ENCODE measurements around the gene TTC34.
"Not testable (repeated sequence)": the region's sequence is repeated elsewhere in the genome, so short reads cannot be mapped to it uniquely, and the experiment has no call there.

Gene TTC34

DNA sequence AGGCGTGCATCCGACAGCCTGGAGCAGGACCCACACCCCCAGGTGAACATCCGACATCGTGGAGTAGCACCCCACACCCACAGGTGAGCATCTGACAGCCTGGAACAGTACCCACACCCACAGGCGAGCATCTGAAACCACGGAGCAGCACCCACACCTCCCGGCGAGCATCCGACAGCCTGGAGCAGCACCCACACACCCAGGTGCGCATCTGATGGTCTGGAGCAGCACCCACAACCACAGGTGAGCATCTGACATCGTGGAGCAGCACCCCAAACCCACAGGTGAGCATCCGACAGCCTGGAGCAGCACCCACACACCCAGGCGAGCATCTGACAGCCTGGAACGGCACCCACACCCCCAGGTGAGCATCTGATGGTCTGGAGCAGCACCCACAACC, 46.1 kb downstream of the TTC34 start:
- DNase-seq = not testable (repeated sequence)

DNA sequence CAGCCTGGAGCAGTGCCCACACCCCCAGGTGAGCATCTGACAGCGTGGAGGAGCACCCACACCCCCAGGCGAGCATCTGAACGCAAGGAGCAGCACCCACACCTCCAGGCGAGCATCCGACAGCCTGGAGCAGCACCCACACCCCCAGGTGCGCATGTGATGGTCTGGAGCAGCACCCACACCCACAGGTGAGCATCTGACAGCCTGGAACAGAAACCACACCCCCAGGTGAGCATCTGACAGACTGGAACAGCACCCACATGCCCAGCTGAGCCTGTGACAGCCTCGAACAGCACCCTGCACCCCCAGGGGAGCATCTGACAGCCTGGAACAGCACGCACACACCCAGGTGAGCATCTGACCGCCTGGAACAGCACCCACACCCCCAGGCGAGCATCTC, 46.9 kb downstream of the TTC34 start:
- DNase-seq = not testable (repeated sequence)

DNA sequence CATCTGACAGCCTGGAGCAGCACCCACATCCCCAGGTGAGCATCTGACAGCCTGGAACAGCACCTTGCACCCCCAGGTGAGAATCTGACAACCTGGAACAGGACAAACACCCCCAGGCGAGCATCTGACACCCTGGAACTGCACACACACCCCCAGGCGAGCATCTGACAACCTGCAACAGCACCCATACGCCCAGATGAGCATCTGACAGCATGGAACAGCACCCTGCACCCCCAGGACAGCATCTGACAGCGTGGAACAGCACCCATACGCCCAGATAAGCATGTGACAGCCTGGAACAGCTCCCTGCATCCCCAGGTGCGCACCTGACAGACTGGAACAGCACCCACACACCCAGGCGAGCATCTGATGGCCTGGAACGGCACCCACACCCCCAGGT, 49.0 kb downstream of the TTC34 start:
- not testable (repeated sequence) for DNase-seq

DNA sequence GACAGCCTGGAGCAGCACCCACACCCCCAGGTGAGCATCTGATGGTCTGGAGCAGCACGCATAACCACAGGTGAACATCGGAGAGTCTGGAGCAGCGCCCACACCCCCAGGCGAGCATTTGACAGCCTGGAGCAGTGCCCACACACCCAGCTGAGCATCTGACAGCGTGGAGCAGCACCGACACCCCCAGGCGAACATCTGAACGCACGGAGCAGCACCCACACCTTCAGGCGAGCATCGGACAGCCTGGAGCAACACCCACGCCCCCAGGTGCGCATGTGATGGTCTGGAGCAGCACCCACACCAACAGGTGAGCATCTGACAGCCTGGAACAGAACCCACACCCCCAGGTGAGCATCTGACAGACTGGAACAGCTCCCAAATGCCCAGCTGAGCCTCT, 49.6 kb downstream of the TTC34 start:
- not testable (repeated sequence) for DNase-seq

DNA sequence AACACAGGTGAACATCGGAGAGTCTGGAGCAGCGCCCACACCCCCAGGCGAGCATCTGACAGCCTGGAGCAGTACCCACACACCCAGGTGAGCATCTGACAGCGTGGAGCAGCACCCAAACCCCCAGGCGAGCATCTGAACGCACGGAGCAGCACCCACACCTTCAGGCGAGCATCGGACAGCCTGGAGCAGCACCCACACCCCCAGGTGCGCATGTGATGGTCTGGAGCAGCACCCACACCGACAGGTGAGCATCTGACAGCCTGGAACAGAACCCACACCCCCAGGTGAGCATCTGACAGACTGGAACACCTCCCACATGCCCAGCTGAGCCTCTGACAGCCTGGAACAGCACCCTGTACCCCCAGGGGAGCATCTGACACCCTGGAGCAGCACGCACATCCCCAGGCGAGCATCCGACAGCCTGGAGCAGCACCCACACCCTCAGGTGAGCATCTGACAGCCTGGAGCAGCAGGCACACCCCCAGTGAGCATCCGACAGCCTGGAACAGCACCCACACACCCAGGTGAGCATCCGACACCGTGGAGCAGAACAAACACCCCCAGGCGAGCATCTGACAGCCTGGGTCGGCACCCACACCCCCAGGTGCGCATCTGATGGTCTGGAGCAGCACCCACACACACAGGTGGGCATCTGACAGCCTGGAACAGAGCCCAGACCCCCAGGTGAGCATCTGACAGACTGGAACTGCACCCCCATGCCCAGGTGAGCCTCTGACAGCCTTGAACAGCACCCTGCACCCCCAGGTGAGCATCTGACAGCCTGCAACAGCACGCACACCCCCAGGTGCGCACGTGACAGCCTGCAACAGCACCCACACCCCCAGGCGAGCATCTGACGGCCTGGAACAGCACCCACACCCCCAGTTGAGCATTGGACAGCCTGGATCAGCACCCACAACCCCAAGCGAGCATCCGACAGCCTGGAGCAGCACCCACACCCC, 50.4 kb downstream of the TTC34 start:
- DNase-seq = not testable (repeated sequence)

DNA sequence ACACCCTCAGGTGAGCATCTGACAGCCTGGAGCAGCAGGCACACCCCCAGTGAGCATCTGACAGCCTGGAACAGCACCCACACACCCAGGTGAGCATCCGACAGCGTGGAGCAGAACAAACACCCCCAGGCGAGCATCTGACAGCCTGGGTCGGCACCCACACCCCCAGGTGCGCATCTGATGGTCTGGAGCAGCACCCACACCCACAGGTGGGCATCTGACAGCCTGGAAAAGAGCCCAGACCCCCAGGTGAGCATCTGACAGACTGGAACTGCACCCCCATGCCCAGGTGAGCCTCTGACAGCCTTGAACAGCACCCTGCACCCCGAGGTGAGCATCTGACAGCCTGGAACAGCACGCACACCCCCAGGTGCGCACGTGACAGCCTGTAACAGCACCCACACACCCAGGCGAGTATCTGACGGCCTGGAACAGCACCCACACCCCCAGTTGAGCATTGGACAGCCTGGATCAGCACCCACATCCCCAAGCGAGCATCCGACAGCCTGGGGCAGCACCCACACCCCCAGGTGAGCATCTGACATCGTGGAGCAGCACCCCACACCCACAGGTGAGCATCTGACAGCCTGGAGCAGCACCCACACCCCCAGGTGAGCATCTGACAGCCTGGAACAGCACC, 51.3 kb downstream of the TTC34 start:
- not testable (repeated sequence) for DNase-seq

DNA sequence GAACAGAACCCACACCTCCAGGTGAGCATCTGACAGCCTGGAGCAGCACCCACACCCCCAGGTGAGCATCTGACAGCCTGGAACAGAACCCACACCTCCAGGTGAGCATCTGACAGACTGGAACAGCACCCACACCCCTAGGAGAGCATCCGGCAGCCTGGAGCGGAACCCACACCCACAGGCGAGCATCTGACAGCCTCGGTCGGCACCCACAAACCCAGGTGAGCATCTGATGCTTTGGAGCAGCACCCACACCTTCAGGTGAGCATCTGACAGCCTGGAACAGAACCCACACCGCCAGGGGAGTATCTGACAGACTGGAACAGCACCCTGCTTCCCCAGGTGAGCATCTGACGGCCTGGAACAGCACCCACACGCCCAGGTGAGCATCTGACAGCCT, 52.9 kb downstream of the TTC34 start:
- not testable (repeated sequence) for DNase-seq

DNA sequence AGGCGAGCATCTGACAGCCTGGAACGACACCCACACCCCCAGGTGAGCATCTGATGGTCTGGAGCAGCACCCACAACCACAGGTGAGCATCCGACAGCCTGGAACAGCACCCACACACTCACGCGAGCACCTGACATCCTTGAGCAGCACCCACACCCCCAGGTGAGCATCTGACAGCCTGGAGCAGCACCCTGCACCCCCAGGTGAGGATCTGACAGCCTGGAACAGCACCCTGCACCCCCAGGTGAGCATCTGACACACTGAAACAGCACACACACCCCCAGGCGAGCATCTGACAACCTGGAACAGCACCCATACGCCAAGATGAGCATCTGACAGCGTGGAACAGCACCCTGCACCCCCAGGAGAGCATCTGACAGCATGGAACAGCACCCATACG, 106.7 kb downstream of the TTC34 start:
- DNase-seq = not testable (repeated sequence)

DNA sequence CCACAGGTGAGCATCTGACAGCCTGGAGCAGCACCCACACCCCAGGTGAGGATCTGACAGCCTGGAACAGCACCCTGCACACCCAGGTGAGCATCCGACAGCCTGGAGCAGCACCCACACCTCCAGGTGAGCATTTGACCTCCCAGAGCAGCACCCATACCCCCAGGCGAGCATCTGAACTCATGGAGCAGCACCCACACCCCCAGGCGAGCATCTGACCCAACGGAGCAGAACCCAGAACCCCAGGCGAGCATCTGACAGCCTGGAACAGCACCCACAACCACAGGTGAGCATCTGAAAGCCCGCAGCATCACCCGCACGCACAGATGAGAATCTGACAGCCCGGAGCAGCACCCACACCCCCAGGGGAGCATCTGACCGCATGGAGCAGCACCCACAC, 111.3 kb downstream of the TTC34 start:
- DNase-seq = not testable (repeated sequence)

DNA sequence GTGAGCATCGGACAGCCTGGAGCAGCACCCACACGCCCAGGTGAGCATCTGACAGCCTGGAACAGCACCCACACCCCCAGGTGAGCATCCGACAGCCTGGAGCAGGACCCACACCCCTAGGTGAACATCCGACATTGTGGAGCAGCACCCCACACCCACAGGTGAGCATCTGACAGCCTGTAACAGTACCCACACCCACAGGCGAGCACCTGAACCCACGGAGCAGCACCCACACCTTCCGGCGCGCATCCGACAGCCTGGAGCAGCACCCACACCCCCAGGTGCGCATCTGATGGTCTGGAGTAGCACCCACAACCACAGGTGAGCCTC, 113.2 kb downstream of the TTC34 start:
- not testable (repeated sequence) for DNase-seq

DNA sequence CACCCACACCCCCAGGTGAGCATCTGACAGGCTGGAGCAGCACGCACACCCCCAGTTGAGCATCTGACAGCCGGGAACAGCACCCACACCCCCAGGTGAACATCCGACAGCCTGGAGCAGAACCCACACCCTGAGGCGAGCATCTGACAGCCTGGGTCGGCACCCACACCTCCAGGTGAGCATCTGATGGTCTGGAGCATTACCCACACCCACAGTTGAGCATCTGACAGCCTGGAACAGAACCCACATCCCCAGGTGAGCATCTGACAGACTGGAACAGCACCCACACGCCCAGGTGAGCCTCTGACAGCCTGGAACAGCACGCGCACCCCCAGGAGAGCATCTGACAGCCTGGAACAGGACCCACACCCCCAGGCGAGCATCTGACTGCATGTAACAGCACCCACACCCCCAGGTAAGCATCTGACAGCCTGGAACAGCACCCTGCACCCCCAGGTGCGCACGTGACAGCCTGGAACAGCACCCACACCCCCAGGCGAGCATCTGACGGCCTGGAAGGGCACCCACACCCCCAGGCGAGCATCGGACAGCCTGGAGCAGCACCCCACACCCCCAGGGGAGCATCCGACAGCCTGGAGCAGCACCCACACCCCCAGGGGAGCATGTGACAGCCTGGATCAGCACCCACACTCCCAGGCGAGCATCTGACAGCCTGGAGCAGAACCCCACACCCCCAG, 113.7 kb downstream of the TTC34 start:
- not testable (repeated sequence) for DNase-seq

DNA sequence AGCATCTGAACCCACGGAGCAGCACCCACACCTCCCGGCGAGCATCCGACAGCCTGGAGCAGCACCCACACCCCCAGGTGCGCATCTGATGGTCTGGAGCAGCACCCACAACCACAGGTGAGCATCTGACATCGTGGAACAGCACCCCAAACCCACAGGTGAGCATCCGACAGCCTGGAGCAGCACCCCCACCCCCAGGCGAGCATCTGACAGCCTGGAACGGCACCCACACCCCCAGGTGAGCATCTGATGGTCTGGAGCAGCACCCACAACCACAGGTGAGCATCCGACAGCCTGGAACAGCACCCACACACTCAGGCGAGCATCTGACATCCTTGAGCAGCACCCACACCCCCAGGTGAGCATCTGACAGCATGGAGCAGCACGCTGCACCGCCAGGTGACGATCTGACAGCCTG, 114.3 kb downstream of the TTC34 start:
- DNase-seq = not testable (repeated sequence)

DNA sequence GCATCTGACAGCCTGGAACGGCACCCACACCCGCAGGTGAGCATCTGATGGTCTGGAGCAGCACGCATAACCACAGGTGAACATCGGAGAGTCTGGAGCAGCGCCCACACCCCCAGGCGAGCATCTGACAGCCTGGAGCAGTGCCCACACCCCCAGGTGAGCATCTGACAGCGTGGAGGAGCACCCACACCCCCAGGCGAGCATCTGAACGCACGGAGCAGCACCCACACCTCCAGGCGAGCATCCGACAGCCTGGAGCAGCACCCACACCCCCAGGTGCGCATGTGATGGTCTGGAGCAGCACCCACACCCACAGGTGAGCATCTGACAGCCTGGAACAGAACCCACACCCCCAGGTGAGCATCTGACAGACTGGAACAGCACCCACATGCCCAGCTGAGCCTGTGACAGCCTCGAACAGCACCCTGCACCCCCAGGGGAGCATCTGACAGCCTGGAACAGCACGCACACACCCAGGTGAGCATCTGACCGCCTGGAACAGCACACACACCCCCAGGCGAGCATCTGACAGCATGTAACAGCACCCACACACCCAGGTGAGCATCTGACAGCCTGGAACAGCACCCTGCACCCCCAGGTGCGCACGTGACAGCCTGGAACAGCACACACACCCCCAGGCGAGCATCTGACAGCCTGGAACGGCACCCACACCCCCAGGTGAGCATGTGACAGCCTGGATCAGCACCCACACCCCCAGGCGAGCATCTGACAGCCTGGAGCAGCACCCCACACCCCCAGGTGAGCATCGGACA, 115.2 kb downstream of the TTC34 start:
- not testable (repeated sequence) for DNase-seq

DNA sequence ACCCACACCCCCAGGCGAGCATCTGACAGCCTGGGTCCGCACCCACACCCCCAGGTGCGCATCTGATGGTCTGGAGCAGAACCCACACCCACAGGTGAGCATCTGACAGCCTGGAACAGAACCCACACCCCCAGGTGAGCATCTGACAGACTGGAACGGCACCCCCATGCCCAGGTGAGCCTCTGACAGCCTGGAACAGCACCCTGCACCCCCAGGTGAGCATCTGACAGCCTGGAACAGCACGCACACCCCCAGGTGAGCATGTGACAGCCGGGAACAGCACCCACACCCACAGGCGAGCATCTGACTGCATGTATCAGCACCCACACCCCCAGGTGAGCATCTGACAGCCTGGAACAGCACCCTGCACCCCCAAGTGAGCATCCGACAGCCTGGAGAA, 115.8 kb downstream of the TTC34 start:
- not testable (repeated sequence) for DNase-seq

DNA sequence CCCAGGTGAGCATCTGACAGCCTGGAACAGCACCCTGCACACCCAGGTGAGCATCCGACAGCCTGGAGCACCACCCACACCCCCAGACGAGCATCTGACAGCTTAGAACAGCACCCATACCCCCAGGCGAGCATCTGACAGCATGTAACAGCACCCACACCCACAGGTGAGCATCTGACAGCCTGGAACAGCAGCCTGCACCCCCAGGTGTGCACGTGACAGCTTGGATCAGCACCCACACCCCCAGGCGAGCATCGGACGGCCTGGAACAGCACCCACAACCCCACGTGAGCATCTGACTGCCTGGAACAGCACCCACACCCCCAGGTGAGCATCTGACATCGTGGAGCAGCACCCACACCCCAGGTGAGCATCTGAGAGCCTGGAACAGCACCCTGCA, 116.6 kb downstream of the TTC34 start:
- DNase-seq = not testable (repeated sequence)

DNA sequence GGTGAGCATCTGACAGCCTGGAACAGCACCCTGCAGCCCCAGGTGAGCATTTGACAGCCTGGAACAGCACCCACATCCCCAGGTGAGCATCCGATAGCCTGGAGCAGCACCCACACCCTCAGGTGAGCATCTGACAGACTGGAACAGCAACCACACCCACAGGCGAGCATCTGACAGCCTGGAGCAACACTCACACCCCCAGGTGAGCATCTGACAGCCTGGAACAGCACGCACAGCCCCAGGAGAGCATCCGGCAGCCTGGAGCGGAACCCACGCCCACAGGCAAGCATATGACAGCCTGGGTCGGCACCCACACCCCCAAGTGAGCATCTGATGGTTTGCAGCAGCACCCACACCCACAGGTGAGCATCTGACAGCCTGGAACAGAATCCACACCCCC, 117.5 kb downstream of the TTC34 start:
- DNase-seq = not testable (repeated sequence)

DNA sequence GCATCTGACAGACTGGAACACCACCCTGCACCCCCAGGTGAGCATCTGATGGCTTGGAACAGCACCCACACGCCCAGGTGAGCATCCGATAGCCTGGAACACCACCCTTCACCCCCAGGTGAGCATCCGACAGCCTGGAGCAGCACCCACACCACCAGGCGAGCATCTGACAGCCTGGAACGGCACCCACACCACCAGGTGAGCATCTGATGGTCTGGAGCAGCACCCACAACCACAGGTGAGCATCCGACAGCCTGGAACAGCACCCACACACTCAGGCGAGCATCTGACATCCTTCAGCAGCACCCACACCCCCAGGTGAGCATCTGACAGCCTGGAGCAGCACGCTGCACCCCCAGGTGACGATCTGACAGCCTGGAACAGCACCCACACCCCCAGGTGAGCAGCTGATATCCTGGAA, 118.2 kb downstream of the TTC34 start:
- not testable (repeated sequence) for DNase-seq

DNA sequence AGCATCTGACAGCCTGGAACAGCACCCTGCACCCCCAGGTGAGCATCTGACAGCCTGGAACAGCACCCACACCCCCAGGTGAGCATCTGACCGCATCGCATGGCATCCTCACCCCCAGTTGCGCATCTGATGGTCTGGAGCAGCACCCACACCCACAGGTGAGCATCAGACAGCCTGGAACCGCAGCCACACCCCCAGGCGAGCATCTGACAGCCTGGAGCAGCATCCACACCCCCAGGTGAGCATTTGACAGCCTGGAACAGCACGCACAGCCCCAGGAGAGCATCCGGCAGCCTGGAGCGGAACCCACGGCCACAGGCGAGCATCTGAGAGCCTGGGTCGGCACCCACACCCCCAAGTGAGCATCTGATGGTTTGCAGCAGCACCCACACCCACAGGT, 118.6 kb downstream of the TTC34 start:
- DNase-seq = not testable (repeated sequence)

DNA sequence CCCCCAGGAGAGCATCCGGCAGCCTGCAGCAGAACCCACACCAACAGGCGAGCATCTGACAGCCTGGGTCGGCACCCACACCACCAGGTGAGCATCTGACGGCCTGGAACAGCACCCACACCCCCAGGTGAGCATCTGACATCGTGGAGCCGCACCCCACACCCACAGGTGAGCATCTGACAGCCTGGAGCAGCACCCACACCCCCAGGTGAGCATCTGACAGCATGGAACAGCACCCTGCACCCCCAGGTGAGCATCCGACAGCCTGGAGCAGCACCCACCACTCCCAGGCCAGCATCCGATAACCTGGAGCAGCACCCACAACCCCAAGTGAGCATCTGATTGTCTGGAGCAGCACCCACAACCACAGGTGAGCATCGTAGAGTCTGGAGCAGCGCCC, 124.8 kb downstream of the TTC34 start:
- DNase-seq = not testable (repeated sequence)

DNA sequence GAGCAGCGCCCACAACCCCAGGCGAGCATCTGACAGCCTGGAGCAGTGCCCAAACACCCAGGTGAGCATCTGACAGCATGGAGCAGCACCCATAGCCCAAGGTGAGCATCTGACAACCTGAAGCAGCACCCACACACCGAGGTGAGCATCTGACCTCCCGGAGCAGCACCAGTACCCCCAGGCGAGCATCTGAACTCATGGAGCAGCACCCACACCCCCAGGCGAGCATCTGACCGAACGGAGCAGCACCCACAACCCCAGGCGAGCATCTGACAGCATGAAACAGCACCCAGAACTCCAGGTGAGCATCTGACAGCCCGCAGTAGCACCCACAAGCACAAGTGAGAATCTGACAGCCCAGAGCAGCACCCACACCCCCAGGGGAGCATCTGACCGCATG, 129.8 kb downstream of the TTC34 start:
- DNase-seq = not testable (repeated sequence)

DNA sequence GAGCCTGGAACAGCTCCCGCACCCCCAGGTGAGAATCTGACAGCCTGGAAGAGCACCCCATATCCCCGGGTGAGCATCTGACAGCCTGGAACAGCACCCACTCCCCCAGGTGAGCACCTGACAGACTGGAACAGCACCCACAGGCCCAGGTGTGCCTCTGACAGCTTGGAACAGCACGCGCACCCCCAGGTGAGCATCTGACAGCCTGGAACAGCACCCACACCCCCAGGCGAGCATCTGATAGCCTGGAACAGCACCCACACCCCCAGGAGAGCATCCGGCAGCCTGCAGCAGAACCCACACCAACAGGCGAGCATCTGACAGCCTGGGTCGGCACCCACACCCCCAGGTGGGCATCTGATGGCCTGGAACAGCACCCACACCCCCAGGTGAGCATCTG, 141.7 kb downstream of the TTC34 start:
- DNase-seq = not testable (repeated sequence)

DNA sequence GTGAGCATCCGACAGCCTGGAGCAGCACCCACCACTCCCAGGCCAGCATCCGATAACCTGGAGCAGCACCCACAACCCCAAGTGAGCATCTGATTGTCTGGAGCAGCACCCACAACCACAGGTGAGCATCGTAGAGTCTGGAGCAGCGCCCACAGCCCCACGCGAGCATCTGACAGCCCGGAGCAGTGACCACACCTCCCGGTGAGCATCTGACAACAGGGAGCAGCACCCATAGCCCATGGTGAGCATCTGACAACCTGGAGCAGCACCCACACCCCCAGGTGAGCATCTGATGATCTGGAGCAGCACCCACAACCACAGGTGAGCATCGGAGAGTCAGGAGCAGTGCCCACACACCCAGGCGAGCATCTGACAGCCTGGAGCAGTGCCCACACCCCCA, 143.6 kb downstream of the TTC34 start:
- DNase-seq = not testable (repeated sequence)

DNA sequence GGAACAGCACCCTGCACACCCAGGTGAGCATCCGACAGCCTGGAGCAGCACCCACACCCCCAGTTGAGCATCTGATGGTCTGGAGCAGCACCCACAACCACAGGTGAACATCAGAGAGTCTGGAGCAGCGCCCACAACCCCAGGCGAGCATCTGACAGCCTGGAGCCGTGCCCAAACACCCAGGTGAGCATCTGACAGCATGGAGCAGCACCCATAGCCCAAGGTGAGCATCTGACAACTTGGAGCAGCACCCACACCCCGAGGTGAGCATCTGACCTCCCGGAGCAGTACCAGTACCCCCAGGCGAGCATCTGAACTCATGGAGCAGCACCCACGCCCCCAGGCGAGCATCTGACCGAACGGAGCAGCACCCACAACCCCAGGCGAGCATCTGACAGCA, 144.4 kb downstream of the TTC34 start:
- not testable (repeated sequence) for DNase-seq

Measured in suppressor macrophage treated with lipopolysaccharide for 4 hours (primary cell).